Retinal pigment epithelial cell (primary cell): ENCODE measurements around the gene IFIT1.

ENCODE experiments used
- DNase-seq: peaks from one replicate; pipeline ENCODE4 v3.0.0-alpha.2; 2010; ENCODE audit warnings: low read depth
- H3K4me3 ChIP-seq: 2 replicates; pipeline ENCODE4 v1.5.1; 2011; ENCODE audit warnings: mild to moderate bottlenecking, low read length, control low read depth, moderate library complexity
- CTCF ChIP-seq: conservative IDR thresholded peaks from 2 replicates; pipeline ENCODE4 v1.5.1; 2011; ENCODE audit warnings: low read depth, low read length, control low read depth, inconsistent platforms

Gene IFIT1

GRCh38 chr10:89450901-89451300 lies 58.5 kb downstream of the IFIT1 start:
- no peak for TF ChIP-seq CTCF
- no peak for DNase-seq
- no peak overlapping the region for H3K4me3 ChIP-seq

GRCh38 chr10:89452193-89452592 lies 59.8 kb downstream of the IFIT1 start:
- no peak for DNase-seq
- H3K4me3 ChIP-seq: no peak overlapping the region
- TF ChIP-seq CTCF: no peak

GRCh38 chr10:89454561-89455347 lies 62.3 kb downstream of the IFIT1 start:
- no peak for DNase-seq

More at GRCh38 chr10:89454561-89455347, 62.3 kb downstream of the IFIT1 start:
- H3K4me3 ChIP-seq: no peak overlapping the region
- no peak for TF ChIP-seq CTCF
